ENCODE data around the gene FBXL17. TPM values are rescaled to one million over a fixed set of nuclear protein-coding genes. Genes with fewer than 3 reads are reported as not detected.

FBXL17 gene
- polyA plus RNA-seq, 3 donors from 2014 or later: 2.8 to 8.5 (median 5.6) TPM

- Mint-ChIP-seq H3K4me1 (peaks cover 0 to 3% of the 10 kb centered on the region in 2 donors), H3K36me3 (peaks cover 0 to 4% (median 4%) of the 10 kb centered on the region in 3 donors), H3K27ac (no peak overlapping the region), H3K4me3 (no peak overlapping the region), H3K9me3 (no peaks in the 10 kb centered on the region), H3K27me3 (ENCODE audit: low read depth in 3 of 3) (peaks cover 0 to 2% (median 0%) of the 10 kb centered on the region in 3 donors)
- no peak for DNase-seq
These were observed 322.6 kb downstream of the FBXL17 start for GRCh38 chr5:108059334-108059733.

- no peaks in the 10 kb centered on the region for H3K27me3 Mint-ChIP-seq (ENCODE audit: low read depth in 3 of 3)
- H3K9me3 Mint-ChIP-seq: peaks cover 5 to 36% (median 28%) of the 10 kb centered on the region in 6 donors
- H3K36me3 Mint-ChIP-seq: peaks cover 27 to 43% (median 40%) of the 10 kb centered on the region in 3 donors
- peaks cover 0 to 4% of the 10 kb centered on the region in 2 donors for H3K4me1 Mint-ChIP-seq
- DNase-seq: no peak
- H3K27ac Mint-ChIP-seq: no peak overlapping the region
- H3K4me3 Mint-ChIP-seq: no peak overlapping the region
These were observed 327.5 kb downstream of the FBXL17 start for GRCh38 chr5:108054349-108054748.

- H3K9me3 Mint-ChIP-seq: peaks cover 7 to 23% (median 18%) of the 10 kb centered on the region in 6 donors
- no peak overlapping the region for H3K4me3 Mint-ChIP-seq
- DNase-seq: no peak
- H3K4me1 Mint-ChIP-seq: no peaks in the 10 kb centered on the region
- H3K36me3 Mint-ChIP-seq: peaks cover 24 to 42% (median 40%) of the 10 kb centered on the region in 3 donors
- peaks cover 0 to 2% (median 0%) of the 10 kb centered on the region in 3 donors for H3K27me3 Mint-ChIP-seq (ENCODE audit: low read depth in 3 of 3)
- H3K27ac Mint-ChIP-seq: no peak overlapping the region
These were observed 334.8 kb downstream of the FBXL17 start for GRCh38 chr5:108046955-108047670.

GRCh38 chr5:108036482-108036881 lies 345.4 kb downstream of the FBXL17 start:
- Mint-ChIP-seq H3K27ac (no peak overlapping the region), H3K4me1 (no peaks in the 10 kb centered on the region), H3K27me3 (ENCODE audit: low read depth in 3 of 3) (peaks cover 0 to 2% (median 0%) of the 10 kb centered on the region in 3 donors), H3K4me3 (no peak overlapping the region), H3K9me3 (no peaks in the 10 kb centered on the region), H3K36me3 (peaks cover 5 to 6% (median 5%) of the 10 kb centered on the region in 3 donors)
- no peak for DNase-seq

GRCh38 chr5:108028883-108029282 lies 353.0 kb downstream of the FBXL17 start:
- Mint-ChIP-seq H3K4me3 (no peak overlapping the region), H3K36me3 (peaks cover 5 to 8% (median 5%) of the 10 kb centered on the region in 3 donors), H3K4me1 (peaks cover 8 to 15% of the 10 kb centered on the region in 2 donors), H3K9me3 (no peaks in the 10 kb centered on the region), H3K27me3 (ENCODE audit: low read depth in 3 of 3) (peaks cover 0 to 2% (median 0%) of the 10 kb centered on the region in 3 donors), H3K27ac (peak overlapping the region in 1 of 6 donors; percentile 8)
- DNase-seq: no peak

- no peak overlapping the region for H3K4me3 Mint-ChIP-seq
- no peaks in the 10 kb centered on the region for H3K9me3 Mint-ChIP-seq
- peaks cover 0 to 2% (median 0%) of the 10 kb centered on the region in 3 donors for H3K27me3 Mint-ChIP-seq (ENCODE audit: low read depth in 3 of 3)
- no peak overlapping the region for H3K27ac Mint-ChIP-seq
- peaks cover 5 to 8% (median 5%) of the 10 kb centered on the region in 3 donors for H3K36me3 Mint-ChIP-seq
- DNase-seq: no peak
- peaks cover 8 to 15% of the 10 kb centered on the region in 2 donors for H3K4me1 Mint-ChIP-seq
These were observed 353.5 kb downstream of the FBXL17 start for GRCh38 chr5:108028412-108028811.

GRCh38 chr5:108025957-108026356 lies 355.9 kb downstream of the FBXL17 start:
- Mint-ChIP-seq H3K27me3 (ENCODE audit: low read depth in 3 of 3) (no peaks in the 10 kb centered on the region), H3K27ac (no peak overlapping the region), H3K4me1 (peaks cover 8 to 15% of the 10 kb centered on the region in 2 donors), H3K36me3 (peaks cover 0 to 8% (median 0%) of the 10 kb centered on the region in 3 donors), H3K4me3 (no peak overlapping the region), H3K9me3 (no peaks in the 10 kb centered on the region)
- DNase-seq: no peak

GRCh38 chr5:108024986-108025385 lies 356.9 kb downstream of the FBXL17 start:
- H3K9me3 Mint-ChIP-seq: no peaks in the 10 kb centered on the region
- H3K4me1 Mint-ChIP-seq: peaks cover 8 to 15% of the 10 kb centered on the region in 2 donors
- no peak overlapping the region for H3K4me3 Mint-ChIP-seq
- peak in 1 of 3 donors; percentile 1 for DNase-seq
- peaks cover 0 to 6% (median 0%) of the 10 kb centered on the region in 3 donors for H3K36me3 Mint-ChIP-seq
- H3K27me3 Mint-ChIP-seq (ENCODE audit: low read depth in 3 of 3): no peaks in the 10 kb centered on the region
- peak overlapping the region in 1 of 6 donors; percentile 4 for H3K27ac Mint-ChIP-seq

- peak in 2 of 3 donors; percentile 3 to 7 for DNase-seq
- Mint-ChIP-seq H3K36me3 (peaks cover 12 to 23% (median 14%) of the 10 kb centered on the region in 3 donors), H3K9me3 (peaks cover 0 to 2% (median 0%) of the 10 kb centered on the region in 6 donors), H3K27me3 (ENCODE audit: low read depth in 3 of 3) (peaks cover 0 to 2% (median 0%) of the 10 kb centered on the region in 3 donors), H3K27ac (peak overlapping the region; percentile 38 to 67 (median 58)), H3K4me1 (peaks cover 17 to 23% of the 10 kb centered on the region in 2 donors), H3K4me3 (peak overlapping the region in 3 of 5 donors; percentile 7 to 59 (median 18))
These were observed 365.8 kb downstream of the FBXL17 start for GRCh38 chr5:108016101-108016500.

GRCh38 chr5:108006791-108007190 lies 375.1 kb downstream of the FBXL17 start:
- H3K9me3 Mint-ChIP-seq: no peaks in the 10 kb centered on the region
- H3K4me3 Mint-ChIP-seq: no peak overlapping the region
- no peak overlapping the region for H3K27ac Mint-ChIP-seq
- no peak for DNase-seq
- H3K27me3 Mint-ChIP-seq (ENCODE audit: low read depth in 3 of 3): peaks cover 0 to 4% (median 2%) of the 10 kb centered on the region in 3 donors
- H3K36me3 Mint-ChIP-seq: peaks cover 0 to 10% (median 3%) of the 10 kb centered on the region in 3 donors
- H3K4me1 Mint-ChIP-seq: peaks cover 17 to 19% of the 10 kb centered on the region in 2 donors

GRCh38 chr5:108003178-108003577 lies 378.7 kb downstream of the FBXL17 start:
- Mint-ChIP-seq H3K36me3 (peaks cover 0 to 3% (median 0%) of the 10 kb centered on the region in 3 donors), H3K4me1 (peaks cover 17 to 19% of the 10 kb centered on the region in 2 donors), H3K27me3 (ENCODE audit: low read depth in 3 of 3) (peaks cover 0 to 4% (median 2%) of the 10 kb centered on the region in 3 donors), H3K9me3 (no peaks in the 10 kb centered on the region), H3K27ac (peak overlapping the region; percentile 86 to 96 (median 92)), H3K4me3 (peak overlapping the region; percentile 71 to 87 (median 86))
- peak; percentile 52 to 57 (median 54) for DNase-seq

- no peaks in the 10 kb centered on the region for H3K9me3 Mint-ChIP-seq
- H3K27ac Mint-ChIP-seq: no peak overlapping the region
- DNase-seq: no peak
- no peak overlapping the region for H3K4me3 Mint-ChIP-seq
- peaks cover 0 to 3% (median under 1%) of the 10 kb centered on the region in 3 donors for H3K36me3 Mint-ChIP-seq
- H3K27me3 Mint-ChIP-seq (ENCODE audit: low read depth in 3 of 3): peaks cover 0 to 4% (median 2%) of the 10 kb centered on the region in 3 donors
- peaks cover 17 to 19% of the 10 kb centered on the region in 2 donors for H3K4me1 Mint-ChIP-seq
These were observed 380.7 kb downstream of the FBXL17 start for GRCh38 chr5:108001222-108001621.

GRCh38 chr5:107997338-107997980 lies 384.4 kb downstream of the FBXL17 start:
- Mint-ChIP-seq H3K27me3 (ENCODE audit: low read depth in 3 of 3) (peaks cover 0 to 2% (median 0%) of the 10 kb centered on the region in 3 donors), H3K4me1 (peaks cover 6 to 7% of the 10 kb centered on the region in 2 donors), H3K27ac (no peak overlapping the region), H3K4me3 (no peak overlapping the region), H3K36me3 (peaks cover 0 to 4% (median 3%) of the 10 kb centered on the region in 3 donors), H3K9me3 (no peaks in the 10 kb centered on the region)
- no peak for DNase-seq

GRCh38 chr5:107993341-107993740 lies 388.6 kb downstream of the FBXL17 start:
- Mint-ChIP-seq H3K36me3 (peaks cover 0 to 4% (median 0%) of the 10 kb centered on the region in 3 donors), H3K4me1 (peaks cover 39 to 41% of the 10 kb centered on the region in 2 donors), H3K9me3 (no peaks in the 10 kb centered on the region), H3K27me3 (ENCODE audit: low read depth in 3 of 3) (peaks cover 0 to 2% (median 0%) of the 10 kb centered on the region in 3 donors), H3K4me3 (no peak overlapping the region), H3K27ac (no peak overlapping the region)
- no peak for DNase-seq

Measured in immature natural killer cell (primary cell).